Measurements from ENCODE around the gene ZNF774. TPM values are rescaled to one million over a fixed set of nuclear protein-coding genes. Genes with fewer than 3 reads are reported as not detected.
A peak's percentile ranks its signal among the peaks of the same experiment; 100 is the strongest.

Gene ZNF774
- total and polyA plus RNA-seq, 2 donors from 2014 or later: 1.7 to 3.1 TPM

DNA sequence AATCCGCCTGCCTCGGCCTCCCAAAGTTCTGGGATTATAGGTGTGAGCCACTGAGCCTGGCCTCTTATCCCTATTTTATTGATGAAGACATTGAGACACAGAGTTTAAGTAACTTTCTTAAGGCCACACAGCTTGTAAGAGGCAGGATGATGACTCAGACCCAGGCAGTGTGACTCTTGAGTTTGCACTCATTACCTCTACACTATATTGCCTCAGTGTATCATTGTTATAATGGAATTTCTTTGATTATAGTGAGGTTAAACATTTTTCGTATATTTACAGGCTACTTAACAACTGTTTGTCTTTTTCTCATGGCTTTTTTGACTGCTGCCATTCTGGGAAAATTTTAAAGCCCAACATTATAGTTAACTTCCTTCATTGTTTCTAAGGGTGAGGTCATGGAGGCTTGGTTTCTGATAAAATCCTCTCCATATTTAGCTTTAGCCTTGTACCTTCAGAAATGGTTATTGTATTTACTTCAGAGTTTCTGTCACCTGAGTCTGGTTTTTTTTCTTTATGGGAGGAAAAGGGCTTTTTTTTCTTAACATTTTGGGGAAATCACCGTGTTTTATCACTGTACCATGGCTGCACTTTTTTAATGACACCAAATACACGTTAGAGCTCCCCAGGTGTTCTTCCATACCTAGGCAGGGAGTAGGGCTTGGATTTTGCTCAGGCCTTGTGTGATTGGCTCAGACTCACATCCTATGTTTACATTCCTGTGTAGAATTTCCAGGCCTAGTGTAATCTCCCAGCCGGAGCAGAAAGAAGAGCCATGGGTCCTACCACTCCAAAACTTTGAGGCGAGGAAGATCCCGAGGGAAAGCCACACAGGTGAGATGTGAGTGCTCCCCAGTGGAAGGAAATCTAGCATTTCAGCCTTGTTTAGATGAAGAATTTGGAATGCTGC lies 6.3 kb downstream of the ZNF774 start:
- Histone ChIP-seq H3K9ac (ENCODE audit: low read length in 3 of 3) (no peak overlapping the region), H3K4me3 (ENCODE audit: low read length in 3 of 3) (no peak overlapping the region), H3K27me3 (ENCODE audit: control insufficient read depth, insufficient read depth, low read length) (no peaks in the 10 kb centered on the region), H3K36me3 (ENCODE audit: control insufficient read depth in 2 of 3, insufficient read depth in 3 of 3, low read length in 3 of 3) (no peaks in the 10 kb centered on the region), H3K4me1 (ENCODE audit: control insufficient read depth in 2 of 3, insufficient read depth in 2 of 3, low read depth in 1 of 3, low read length in 3 of 3) (no peaks in the 10 kb centered on the region), H3K9me3 (ENCODE audit: control insufficient read depth in 2 of 3, insufficient read depth in 1 of 3, low read length in 3 of 3) (no peaks in the 10 kb centered on the region), H3K27ac (ENCODE audit: low read depth in 2 of 2, low read length in 2 of 2) (no peak overlapping the region)
- FAIRE-seq (no peak), DNase-seq (no peak)
- TF ChIP-seq, protein P1, sequence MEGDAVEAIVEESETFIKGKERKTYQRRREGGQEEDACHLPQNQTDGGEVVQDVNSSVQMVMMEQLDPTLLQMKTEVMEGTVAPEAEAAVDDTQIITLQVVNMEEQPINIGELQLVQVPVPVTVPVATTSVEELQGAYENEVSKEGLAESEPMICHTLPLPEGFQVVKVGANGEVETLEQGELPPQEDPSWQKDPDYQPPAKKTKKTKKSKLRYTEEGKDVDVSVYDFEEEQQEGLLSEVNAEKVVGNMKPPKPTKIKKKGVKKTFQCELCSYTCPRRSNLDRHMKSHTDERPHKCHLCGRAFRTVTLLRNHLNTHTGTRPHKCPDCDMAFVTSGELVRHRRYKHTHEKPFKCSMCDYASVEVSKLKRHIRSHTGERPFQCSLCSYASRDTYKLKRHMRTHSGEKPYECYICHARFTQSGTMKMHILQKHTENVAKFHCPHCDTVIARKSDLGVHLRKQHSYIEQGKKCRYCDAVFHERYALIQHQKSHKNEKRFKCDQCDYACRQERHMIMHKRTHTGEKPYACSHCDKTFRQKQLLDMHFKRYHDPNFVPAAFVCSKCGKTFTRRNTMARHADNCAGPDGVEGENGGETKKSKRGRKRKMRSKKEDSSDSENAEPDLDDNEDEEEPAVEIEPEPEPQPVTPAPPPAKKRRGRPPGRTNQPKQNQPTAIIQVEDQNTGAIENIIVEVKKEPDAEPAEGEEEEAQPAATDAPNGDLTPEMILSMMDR (IDR thresholded peaks at IDR 0.05; ENCODE audit: borderline replicate concordance, extremely low read depth, insufficient read depth): no peak
- intact Hi-C loops (cut with DNase I): no loop called here

DNA sequence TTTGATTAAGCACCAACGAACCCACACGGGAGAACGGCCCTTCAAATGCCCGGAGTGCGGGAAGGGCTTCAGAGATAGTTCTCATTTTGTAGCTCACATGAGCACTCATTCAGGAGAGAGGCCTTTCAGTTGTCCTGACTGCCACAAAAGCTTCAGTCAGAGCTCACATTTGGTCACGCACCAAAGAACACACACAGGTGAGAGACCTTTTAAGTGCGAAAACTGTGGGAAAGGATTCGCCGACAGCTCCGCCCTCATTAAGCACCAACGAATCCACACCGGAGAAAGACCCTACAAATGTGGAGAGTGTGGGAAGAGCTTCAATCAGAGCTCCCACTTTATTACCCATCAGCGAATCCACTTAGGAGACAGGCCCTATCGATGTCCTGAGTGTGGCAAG lies 8.7 kb downstream of the ZNF774 start:
- no peak for FAIRE-seq
- TF ChIP-seq, protein P1 (IDR thresholded peaks at IDR 0.05; ENCODE audit: borderline replicate concordance, extremely low read depth, insufficient read depth): no peak
- intact Hi-C loops (cut with DNase I): no loop called here

DNA sequence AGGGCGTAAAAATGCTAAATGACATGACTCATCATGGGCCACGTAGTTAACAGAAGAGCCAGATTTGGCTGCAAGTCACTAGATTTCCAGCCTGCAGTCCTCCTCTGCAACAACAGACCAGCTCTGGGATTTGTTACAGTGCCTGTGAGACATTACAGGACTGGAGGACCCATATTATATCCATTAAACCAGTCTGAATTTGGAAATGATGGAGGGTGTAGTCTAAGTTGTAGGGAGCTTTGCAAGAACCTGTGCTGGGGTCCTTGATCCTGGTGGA lies 10.8 kb downstream of the ZNF774 start:
- Histone ChIP-seq H3K36me3 (ENCODE audit: control insufficient read depth in 2 of 3, insufficient read depth in 3 of 3, low read length in 3 of 3) (no peaks in the 10 kb centered on the region), H3K27me3 (ENCODE audit: control insufficient read depth, insufficient read depth, low read length) (no peaks in the 10 kb centered on the region), H3K27ac (ENCODE audit: low read depth in 2 of 2, low read length in 2 of 2) (no peak overlapping the region), H3K4me1 (ENCODE audit: control insufficient read depth in 2 of 3, insufficient read depth in 2 of 3, low read depth in 1 of 3, low read length in 3 of 3) (no peaks in the 10 kb centered on the region), H3K9ac (ENCODE audit: low read length in 3 of 3) (no peak overlapping the region), H3K9me3 (ENCODE audit: control insufficient read depth in 2 of 3, insufficient read depth in 1 of 3, low read length in 3 of 3) (no peaks in the 10 kb centered on the region), H3K4me3 (ENCODE audit: low read length in 3 of 3) (no peak overlapping the region)
- no peak for DNase-seq
- intact Hi-C loops (cut with DNase I): no loop called here
- TF ChIP-seq, protein P1 (IDR thresholded peaks at IDR 0.05; ENCODE audit: borderline replicate concordance, extremely low read depth, insufficient read depth): no peak
- no peak for FAIRE-seq

More for the DNA sequence above, 8.7 kb downstream of the ZNF774 start:
- Histone ChIP-seq H3K9me3 (ENCODE audit: control insufficient read depth in 2 of 3, insufficient read depth in 1 of 3, low read length in 3 of 3) (no peaks in the 10 kb centered on the region), H3K27me3 (ENCODE audit: control insufficient read depth, insufficient read depth, low read length) (no peaks in the 10 kb centered on the region), H3K36me3 (ENCODE audit: control insufficient read depth in 2 of 3, insufficient read depth in 3 of 3, low read length in 3 of 3) (no peaks in the 10 kb centered on the region), H3K4me3 (ENCODE audit: low read length in 3 of 3) (no peak overlapping the region), H3K27ac (ENCODE audit: low read depth in 2 of 2, low read length in 2 of 2) (no peak overlapping the region), H3K4me1 (ENCODE audit: control insufficient read depth in 2 of 3, insufficient read depth in 2 of 3, low read depth in 1 of 3, low read length in 3 of 3) (no peaks in the 10 kb centered on the region), H3K9ac (ENCODE audit: low read length in 3 of 3) (no peak overlapping the region)
- peak in 1 of 5 donors; percentile 28 for DNase-seq

Measured in kidney (tissue), 14 donors.